Kidney capillary endothelial cell (primary cell): Measurements from ENCODE around the gene TAS2R38.

Source experiments
- DNase-seq: peaks from one replicate; pipeline ENCODE4 v3.0.0-alpha.2; 2018; ENCODE audit warnings: low spot score

TAS2R38 gene

GRCh38 chr7:141976524-141977245 is 3.1 kb upstream of the TAS2R38 start:
- no peak for DNase-seq

DNA sequence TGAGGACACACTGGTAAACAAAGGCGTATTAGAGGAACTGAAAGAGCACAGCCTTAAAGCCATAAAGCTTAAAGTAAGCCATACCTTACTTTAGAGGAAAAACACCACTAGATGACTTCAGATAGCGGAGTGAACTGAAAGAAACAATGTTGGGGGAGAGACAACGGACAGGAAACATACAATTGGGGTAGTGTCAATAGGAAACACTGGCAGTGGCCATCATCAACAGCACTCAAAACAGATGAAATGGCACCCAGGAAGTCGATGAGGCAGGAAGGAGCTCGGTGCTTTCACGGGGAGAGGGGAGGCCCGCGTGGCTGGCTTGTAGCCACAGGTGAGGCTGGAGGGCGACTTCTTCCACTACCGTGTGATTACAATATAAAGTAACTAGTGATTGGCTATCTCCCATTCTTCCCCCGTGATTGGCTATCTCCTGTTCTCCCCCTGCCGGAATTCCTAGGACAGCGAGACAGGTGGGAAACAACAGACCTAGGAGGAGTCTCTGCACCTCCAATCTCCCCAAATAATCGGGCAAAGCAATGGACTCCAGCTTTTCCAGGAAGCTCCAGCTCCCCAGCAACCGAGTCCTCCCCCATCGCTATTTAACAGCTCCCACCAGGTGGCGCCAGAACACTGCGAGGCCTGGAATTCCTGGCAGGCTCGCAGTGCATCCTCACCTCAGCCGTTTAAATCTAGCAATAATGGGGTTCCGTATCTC is 2.4 kb upstream of the TAS2R38 start:
- DNase-seq, result peak; percentile 48

- DNase-seq, result no peak
These were observed 1.3 kb upstream of the TAS2R38 start for GRCh38 chr7:141974831-141975230.

DNA sequence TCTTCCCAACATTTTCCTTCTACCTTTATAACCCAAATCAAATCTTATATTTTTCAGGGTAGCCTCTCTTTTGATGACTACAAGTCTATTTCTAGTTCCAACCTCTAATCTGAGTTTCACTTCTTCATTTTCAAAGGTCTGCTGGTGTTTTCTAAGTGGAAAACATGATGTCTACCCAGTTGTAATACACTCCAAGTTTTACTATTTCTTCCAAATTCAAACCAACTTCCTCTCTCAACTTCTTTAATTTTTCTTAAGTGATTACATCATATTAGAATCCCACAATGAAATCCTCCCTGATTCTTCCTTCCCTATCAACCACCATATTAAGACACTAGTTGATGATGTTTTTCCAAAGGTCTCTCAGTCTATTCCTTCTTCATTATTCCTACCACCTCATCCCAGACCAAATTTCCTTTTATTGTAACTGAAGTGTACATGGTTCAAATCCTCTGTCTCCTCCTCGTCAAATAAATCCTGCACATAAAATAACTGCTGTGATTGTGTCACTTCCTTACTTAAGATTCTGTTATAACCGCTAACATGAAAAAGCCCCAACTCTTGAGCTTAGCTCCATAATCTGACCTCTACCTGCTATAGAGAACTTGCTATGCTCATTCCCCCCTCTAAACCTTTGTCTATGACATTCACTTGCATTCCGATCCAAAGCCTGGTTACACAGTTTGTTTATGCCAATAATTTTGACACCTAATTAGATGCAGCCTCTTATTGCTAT is 12.7 kb downstream of the TAS2R38 start:
- no peak for DNase-seq

DNA sequence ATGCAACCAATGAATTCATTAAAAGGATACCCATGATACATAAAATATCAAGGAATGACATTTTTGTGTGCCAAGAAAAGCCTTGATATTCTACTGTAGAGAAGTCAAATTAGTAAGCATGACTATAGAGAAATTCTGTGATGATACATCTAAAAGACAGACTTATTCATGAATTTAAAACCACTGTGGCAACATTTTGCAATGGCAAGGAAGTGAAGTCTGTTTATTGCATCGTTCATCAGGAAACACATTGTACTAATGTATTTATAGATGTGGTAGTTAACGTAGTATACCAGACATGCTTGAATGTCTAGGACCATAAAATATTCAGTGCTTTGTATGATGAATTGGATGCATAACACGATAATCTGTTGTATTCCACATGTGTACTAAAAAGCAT is 17.5 kb downstream of the TAS2R38 start:
- DNase-seq, result no peak

DNA sequence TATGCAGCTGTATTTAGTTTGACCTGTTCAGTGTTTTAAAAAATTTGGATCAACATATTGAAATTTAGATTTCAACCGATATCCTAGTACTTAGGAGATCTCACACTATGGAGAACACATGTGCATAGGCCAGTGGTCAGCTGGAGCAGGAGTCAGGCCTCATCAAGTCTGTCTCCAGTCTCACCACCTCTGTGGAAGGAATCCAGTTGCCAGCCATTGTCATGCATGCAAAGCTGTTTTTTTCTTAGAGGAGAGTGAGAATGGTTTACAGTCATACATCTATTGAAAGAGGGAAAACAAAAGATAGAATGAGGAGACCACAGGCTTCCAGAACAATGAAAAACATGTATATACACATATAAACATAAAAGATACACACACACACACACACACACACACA is 19.2 kb downstream of the TAS2R38 start:
- no peak for DNase-seq

GRCh38 chr7:141952461-141952860 is 21.1 kb downstream of the TAS2R38 start:
- DNase-seq, result no peak

GRCh38 chr7:141950806-141951205 is 22.8 kb downstream of the TAS2R38 start:
- DNase-seq, result no peak

DNA sequence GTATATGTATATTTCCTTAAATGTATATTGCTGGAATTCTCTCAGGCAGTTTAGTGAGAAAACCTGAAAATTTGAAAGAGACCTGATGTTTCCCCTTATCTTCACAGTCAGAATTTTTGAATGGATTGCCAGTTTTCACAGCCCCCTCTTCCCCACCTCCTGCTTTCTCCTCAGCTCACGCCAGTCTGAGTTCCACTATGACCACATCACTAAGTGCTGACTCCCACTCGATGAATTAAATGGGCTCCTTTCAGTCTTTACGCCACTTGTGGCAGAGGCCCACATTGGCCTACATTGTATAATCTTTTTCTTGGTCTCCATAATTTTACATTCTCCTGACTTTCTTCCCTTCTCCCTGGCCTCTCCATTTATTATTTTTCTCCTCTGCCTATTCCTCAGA is 23.7 kb downstream of the TAS2R38 start:
- no peak for DNase-seq

- no peak for DNase-seq
These were observed 24.1 kb downstream of the TAS2R38 start for GRCh38 chr7:141949451-141949850.

DNA sequence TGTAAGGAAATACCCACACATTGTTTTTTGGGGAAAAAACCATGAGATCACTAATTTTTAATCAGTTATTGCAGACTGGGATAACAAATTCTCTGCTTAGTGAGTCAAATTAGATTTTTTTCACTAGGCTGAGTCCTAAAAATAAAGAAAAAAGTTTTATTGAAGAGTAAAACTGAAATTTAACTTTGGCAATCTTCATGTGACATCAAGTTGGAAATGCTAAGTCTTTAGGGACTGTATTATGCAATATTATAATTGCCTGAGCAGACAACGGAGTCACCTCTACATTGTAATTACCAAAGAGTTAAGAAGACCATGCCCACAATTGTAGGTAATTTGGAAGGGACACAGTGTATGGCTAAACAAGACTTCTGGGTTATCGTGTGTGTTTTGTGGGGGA is 24.6 kb downstream of the TAS2R38 start:
- DNase-seq, result no peak

DNA sequence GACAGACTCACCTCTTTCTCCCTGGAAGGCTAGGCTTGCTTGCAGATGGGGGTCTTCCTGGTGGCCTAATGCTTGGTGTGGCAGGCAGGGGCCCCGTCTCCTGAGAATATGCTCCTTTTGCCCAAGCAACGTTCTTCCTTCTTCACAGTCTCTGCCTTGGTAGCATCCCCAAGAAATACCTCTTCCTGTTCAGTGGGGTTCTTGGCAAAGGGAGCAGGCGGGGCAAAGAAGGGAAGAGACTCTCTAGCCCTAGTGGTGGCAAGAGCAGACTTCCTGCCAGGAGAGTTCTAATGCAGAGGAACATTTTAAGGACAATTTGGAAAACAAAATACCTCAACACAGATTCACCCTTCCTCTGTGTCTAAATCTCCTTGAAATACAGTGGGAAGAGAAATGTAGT is 26.8 kb downstream of the TAS2R38 start, which contains the start of gene CLEC5A:
Gene CLEC5A, minus strand, starts transcription at position 179 of the 400 bp plus-strand sequence. CDS start 682 bp downstream, outside the sequence.
- no peak for DNase-seq

GRCh38 chr7:141945356-141945755 is 28.2 kb downstream of the TAS2R38 start:
- no peak for DNase-seq

DNA sequence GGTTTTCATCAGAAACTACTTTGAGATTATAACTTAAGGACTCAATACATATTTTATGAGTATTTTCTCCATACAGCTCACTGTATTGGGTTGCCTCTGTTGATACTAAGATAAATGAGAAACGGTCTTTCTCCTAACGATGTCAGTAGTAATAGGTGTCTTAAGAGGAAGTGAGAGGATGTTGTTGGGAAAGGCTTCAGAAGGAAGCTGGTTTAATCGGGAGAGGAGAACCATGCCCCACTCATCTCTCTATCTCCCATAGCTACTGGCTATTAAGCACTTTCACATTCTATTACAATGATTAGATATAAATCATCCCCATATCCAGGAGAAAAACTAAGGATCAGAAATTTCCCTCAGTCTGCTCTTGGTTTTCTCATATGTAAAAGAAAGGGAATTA is 28.8 kb downstream of the TAS2R38 start:
- DNase-seq, result no peak

DNA sequence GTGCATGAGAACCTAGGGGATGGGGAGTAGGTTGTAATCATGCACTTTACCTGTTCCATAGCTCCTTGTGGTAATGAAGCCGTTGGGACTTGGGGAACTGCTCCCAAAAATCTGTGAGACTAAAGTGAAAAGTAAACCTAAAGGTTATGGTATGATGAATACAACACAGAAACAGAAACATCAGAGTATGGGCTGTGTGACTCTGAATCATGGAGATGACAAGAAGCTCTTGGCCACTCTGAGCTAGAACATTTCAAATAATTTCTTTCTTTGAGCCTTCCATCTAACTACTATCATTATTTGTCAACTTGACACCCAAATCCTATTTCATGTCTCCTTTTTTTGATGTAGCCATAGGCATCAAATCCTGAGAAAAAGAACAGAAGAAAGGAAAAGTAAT is 29.7 kb downstream of the TAS2R38 start:
- DNase-seq, result no peak

GRCh38 chr7:141941075-141941474 is 32.5 kb downstream of the TAS2R38 start:
- DNase-seq, result no peak

DNA sequence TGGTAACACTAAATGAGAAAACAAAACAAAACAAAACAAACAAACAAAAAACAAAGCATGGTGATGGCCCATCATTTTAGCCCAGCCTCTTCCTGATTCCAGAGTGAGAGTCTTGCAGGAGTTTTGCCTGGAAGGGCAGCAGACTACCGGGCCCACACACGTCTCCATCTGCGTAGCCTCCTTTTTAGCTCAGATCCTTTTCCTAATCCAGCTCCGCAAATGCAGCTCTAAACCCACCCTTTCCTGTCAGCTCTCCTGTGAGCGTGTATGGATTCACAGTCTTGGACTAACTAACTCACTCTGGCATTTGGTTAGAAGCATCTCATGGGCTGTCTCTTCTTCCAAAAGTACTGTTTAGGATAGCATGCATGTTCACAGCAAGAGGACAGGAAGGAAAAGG is 43.4 kb downstream of the TAS2R38 start:
- DNase-seq, result no peak

- DNase-seq, result no peak
These were observed 44.8 kb downstream of the TAS2R38 start for GRCh38 chr7:141928845-141929195.

- no peak for DNase-seq
These were observed 45.3 kb downstream of the TAS2R38 start for GRCh38 chr7:141928146-141928844.
